ENCODE results near the gene FAT2.

FAT2 gene

GRCh38 chr5:151591144-151591819, at the start of gene FAT2:
Gene FAT2, minus strand, starts transcription at chr5:151591331. Its CDS starts 22,400 bp downstream, at chr5:151568931.
- DNase-seq (ENCODE audit: low spot score) = no peak

- no peak for DNase-seq (ENCODE audit: low spot score)
Measured at GRCh38 chr5:151638619-151639018, 47.5 kb upstream of the FAT2 start.

- DNase-seq (ENCODE audit: low spot score) = no peak
Measured at GRCh38 chr5:151637676-151638075, 46.5 kb upstream of the FAT2 start.

- DNase-seq (ENCODE audit: low spot score) = no peak
Measured at GRCh38 chr5:151633892-151634291, 42.8 kb upstream of the FAT2 start.

GRCh38 chr5:151632941-151633340, 41.8 kb upstream of the FAT2 start:
- DNase-seq (ENCODE audit: low spot score) = no peak

GRCh38 chr5:151632524-151632923, 41.4 kb upstream of the FAT2 start:
- DNase-seq (ENCODE audit: low spot score) = no peak

- DNase-seq (ENCODE audit: low spot score) = no peak
Measured at GRCh38 chr5:151631941-151632340, 40.8 kb upstream of the FAT2 start.

GRCh38 chr5:151630088-151630487, 39.0 kb upstream of the FAT2 start:
- no peak for DNase-seq (ENCODE audit: low spot score)

- no peak for DNase-seq (ENCODE audit: low spot score)
Measured at GRCh38 chr5:151628112-151628823, 37.1 kb upstream of the FAT2 start.

GRCh38 chr5:151627650-151628049, 36.5 kb upstream of the FAT2 start:
- no peak for DNase-seq (ENCODE audit: low spot score)

- no peak for DNase-seq (ENCODE audit: low spot score)
Measured at GRCh38 chr5:151625285-151625684, 34.2 kb upstream of the FAT2 start.

- no peak for DNase-seq (ENCODE audit: low spot score)
Measured at GRCh38 chr5:151624476-151624875, 33.3 kb upstream of the FAT2 start.

GRCh38 chr5:151622367-151623088, 31.4 kb upstream of the FAT2 start:
- DNase-seq (ENCODE audit: low spot score) = no peak

- DNase-seq (ENCODE audit: low spot score) = no peak
Measured at GRCh38 chr5:151620461-151620840, 29.3 kb upstream of the FAT2 start.

GRCh38 chr5:151619812-151620460, 28.8 kb upstream of the FAT2 start:
- no peak for DNase-seq (ENCODE audit: low spot score)

GRCh38 chr5:151618907-151619306, 27.8 kb upstream of the FAT2 start:
- DNase-seq (ENCODE audit: low spot score) = no peak

GRCh38 chr5:151617841-151618710, 26.9 kb upstream of the FAT2 start:
- no peak for DNase-seq (ENCODE audit: low spot score)

GRCh38 chr5:151617383-151617840, 26.3 kb upstream of the FAT2 start:
- no peak for DNase-seq (ENCODE audit: low spot score)

- peak; percentile 9 for DNase-seq (ENCODE audit: low spot score)
Measured at GRCh38 chr5:151615431-151615830, 24.3 kb upstream of the FAT2 start.

- DNase-seq (ENCODE audit: low spot score) = no peak
Measured at GRCh38 chr5:151614565-151614964, 23.4 kb upstream of the FAT2 start.

- peak; percentile 34 for DNase-seq (ENCODE audit: low spot score)
Measured at GRCh38 chr5:151612689-151613427, 21.7 kb upstream of the FAT2 start.

All from activated CD4-positive, alpha-beta T cell treated with anti-CD3 and anti-CD28 coated beads, Interleukin-2, Interleukin-4, amounts not matched to agents 100 ng/mL and 50 ng/mL, durations not matched to agents 16 hours and 8 hours (primary cell).